Loucy (cell line): ENCODE data around the gene ATP9A.

Source experiments
- CTCF ChIP-seq: fragments of 200-600 bp; sonication (generic); conservative IDR thresholded peaks from 2 replicates; pipeline ENCODE4 v1.5.1; 2014; ENCODE audit warnings: mild to moderate bottlenecking, antibody characterized with exemption, low read length
- EZH2phosphoT487 ChIP-seq: fragments of 200-600 bp; IDR thresholded peaks from 2 replicates; pipeline ENCODE4 v1.6.1; 2018; ENCODE audit warnings: antibody characterized with exemption, mild to moderate bottlenecking, moderate library complexity, borderline replicate concordance

GRCh38 chr20:51629399-51630058 is 138.7 kb downstream of the ATP9A start:
- no peak for TF ChIP-seq CTCF
- TF ChIP-seq EZH2phosphoT487, result no peak
